ENCODE data around the gene FSIP1. TPM values are rescaled to one million over a fixed set of nuclear protein-coding genes. Genes with fewer than 3 reads are reported as not detected.
A peak's percentile ranks its signal among the peaks of the same experiment; 100 is the strongest.

FSIP1 gene
- total and polyA plus RNA-seq, 8 donors, result 0.38 to 2.7 (median 0.83) TPM

GRCh38 chr15:39586387-39587095 is 196.1 kb downstream of the FSIP1 start:
- no peak overlapping the region for H3K27ac ChIP-seq
- ATAC-seq (peak; percentile 6), DNase-seq (no peak)
- H3K4me3 ChIP-seq, result no peak overlapping the region
- intact Hi-C loops (cut with DNase I), result loop anchor here in 1 of 2 donors (10.0 kb wide), 2 partner anchors 168 to 412 kb away; no protein-coding TSS in a partner anchor
- peaks cover 3 to 18% of the 10 kb centered on the region in 2 donors for H3K4me1 ChIP-seq
- no peaks in the 10 kb centered on the region for H3K9me3 ChIP-seq
- no peak for TF ChIP-seq CTCF (IDR thresholded peaks at IDR 0.05)
- H3K36me3 ChIP-seq, result peaks cover 4 to 91% of the 10 kb centered on the region in 2 donors
- peaks cover 0 to 11% of the 10 kb centered on the region in 2 donors for H3K27me3 ChIP-seq

- Histone ChIP-seq H3K36me3 (peaks cover 0 to 84% of the 10 kb centered on the region in 2 donors), H3K27me3 (peaks cover 0 to 18% of the 10 kb centered on the region in 2 donors), H3K4me1 (peaks cover 3 to 24% of the 10 kb centered on the region in 2 donors), H3K9me3 (no peaks in the 10 kb centered on the region), H3K27ac (no peak overlapping the region), H3K4me3 (no peak overlapping the region)
- intact Hi-C loops (cut with DNase I), result loop anchor here in 1 of 2 donors (10.0 kb wide), 2 partner anchors 169 to 411 kb away; no protein-coding TSS in a partner anchor
- TF ChIP-seq CTCF (IDR thresholded peaks at IDR 0.05), result no peak
- no peak for ATAC-seq
- no peak for DNase-seq
Measured at GRCh38 chr15:39585871-39586301, 196.8 kb downstream of the FSIP1 start.

GRCh38 chr15:39585389-39585841 is 197.2 kb downstream of the FSIP1 start:
- no peak for TF ChIP-seq CTCF (IDR thresholded peaks at IDR 0.05)
- ATAC-seq (no peak), DNase-seq (peak in 1 of 4 donors; percentile 24)
- Histone ChIP-seq H3K36me3 (peaks cover 0 to 79% of the 10 kb centered on the region in 2 donors), H3K27me3 (peaks cover 0 to 22% of the 10 kb centered on the region in 2 donors), H3K4me1 (peaks cover 3 to 29% of the 10 kb centered on the region in 2 donors), H3K27ac (no peak overlapping the region), H3K4me3 (peak overlapping the region in 1 of 2 donors; percentile 3), H3K9me3 (no peaks in the 10 kb centered on the region)
- intact Hi-C loops (cut with DNase I), result loop anchor here in 1 of 2 donors (10.0 kb wide), 2 partner anchors 169 to 411 kb away; no protein-coding TSS in a partner anchor

- Histone ChIP-seq H3K36me3 (peaks cover 0 to 74% of the 10 kb centered on the region in 2 donors), H3K4me3 (peak overlapping the region in 1 of 2 donors; percentile 3), H3K4me1 (peaks cover 3 to 35% of the 10 kb centered on the region in 2 donors), H3K27me3 (peaks cover 0 to 28% of the 10 kb centered on the region in 2 donors), H3K9me3 (no peaks in the 10 kb centered on the region), H3K27ac (peak overlapping the region in 1 of 2 donors; percentile 20)
- no peak for TF ChIP-seq CTCF (IDR thresholded peaks at IDR 0.05)
- no peak for ATAC-seq
- intact Hi-C loops (cut with DNase I), result loop anchor here in 1 of 2 donors (10.0 kb wide), 2 partner anchors 170 to 410 kb away; no protein-coding TSS in a partner anchor
- no peak for DNase-seq
Measured at GRCh38 chr15:39584662-39585388, 197.8 kb downstream of the FSIP1 start.

All from left lung (tissue), 10 donors.